ENCODE data around the gene UPF2.
A peak's percentile ranks its signal among the peaks of the same experiment; 100 is the strongest.

The UPF2 gene

DNA sequence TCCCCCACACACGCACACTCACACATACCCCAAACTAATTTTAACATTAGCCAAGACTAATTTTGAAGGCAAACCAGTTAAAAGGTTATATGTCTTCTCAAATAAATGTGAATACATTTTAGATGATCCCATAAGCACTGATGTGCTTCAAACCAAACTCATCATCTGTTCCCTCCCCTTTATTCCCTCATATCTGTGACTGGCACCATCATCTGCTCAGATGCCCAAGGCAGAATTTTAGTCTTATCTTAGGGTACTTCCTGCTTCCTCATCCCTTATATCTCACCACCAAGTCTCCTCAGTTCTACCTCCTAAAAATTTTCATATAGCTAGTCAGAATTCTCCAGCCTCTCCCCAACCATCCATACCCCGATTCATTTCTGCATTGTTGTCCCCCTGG lies 80.4 kb downstream of the UPF2 start:
- DNase-seq (ENCODE audit: low spot score), result no peak

DNA sequence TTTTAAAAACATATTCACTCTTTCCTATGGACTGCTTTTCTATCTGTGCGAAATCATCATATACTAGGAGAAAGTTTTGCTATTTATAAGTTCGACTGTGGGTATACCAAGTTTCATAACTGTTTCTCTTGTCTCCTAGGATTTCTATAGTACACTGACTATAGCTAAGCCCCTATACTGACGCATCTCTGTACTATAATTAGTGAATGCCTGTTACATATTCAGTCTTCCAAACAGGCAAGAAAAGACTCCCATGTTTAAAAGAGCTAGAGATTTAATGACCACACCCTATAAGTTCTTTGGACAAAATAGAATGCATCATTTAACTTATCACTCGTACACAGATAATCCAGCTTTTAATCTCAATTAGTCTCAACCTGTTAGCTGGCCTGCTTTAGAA lies 80.8 kb downstream of the UPF2 start:
- DNase-seq (ENCODE audit: low spot score), result no peak

DNA sequence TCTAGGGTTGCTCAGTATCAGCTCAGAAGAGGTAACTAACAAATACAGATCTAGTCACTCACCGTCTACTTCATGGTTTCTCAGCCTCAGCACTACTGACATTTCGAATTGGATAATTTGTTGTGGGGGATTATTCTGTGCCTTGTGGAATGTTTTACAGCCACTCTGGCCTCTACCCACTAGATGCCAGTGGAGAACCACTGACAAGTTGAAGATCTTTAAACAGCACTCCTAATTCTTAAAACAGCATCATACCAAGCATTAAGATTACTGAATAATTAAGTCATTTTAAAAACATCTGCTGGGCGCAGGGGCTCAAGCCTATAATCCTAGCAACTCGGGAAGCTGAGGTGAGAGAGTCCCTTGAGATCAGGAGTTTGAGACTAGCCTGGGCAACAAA lies 82.6 kb downstream of the UPF2 start:
- no peak for DNase-seq (ENCODE audit: low spot score)

DNA sequence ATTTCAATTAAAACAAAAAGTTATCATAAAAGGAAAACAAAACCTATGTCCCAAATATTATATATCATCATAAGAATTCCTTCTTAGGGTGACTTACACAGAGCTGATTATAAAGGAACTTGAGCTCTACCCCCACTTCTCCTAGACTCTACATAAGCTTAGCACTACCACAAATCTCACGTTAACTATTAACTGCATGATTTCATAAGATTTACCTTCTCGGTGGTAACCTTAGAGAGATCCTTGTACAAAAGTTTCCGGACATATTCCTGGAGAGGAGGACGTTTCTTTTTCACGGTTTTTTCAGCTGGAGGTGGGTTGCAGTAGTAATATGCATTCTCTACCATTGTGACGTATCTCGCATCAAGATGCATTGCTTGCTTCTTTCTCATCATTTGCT lies 83.7 kb downstream of the UPF2 start:
- DNase-seq (ENCODE audit: low spot score), result no peak

DNA sequence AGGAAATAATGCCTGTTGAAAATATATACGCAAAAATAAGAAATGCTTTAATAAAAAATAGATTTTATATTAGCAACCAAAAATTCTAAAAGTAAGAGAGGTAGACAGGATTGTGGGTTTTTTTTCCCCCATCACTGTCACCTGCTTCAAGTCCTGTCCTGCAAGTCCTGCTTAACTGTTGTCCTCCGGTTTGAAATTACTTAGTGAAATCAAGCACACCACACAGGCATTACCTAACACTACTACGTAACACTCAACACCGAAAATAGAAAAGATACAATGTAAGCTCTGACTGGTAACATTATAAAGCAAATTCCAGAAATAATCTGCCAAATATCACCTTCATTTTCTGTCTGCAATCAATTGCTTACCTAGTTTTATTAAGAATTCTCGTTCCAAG lies 90.9 kb downstream of the UPF2 start:
- no peak for DNase-seq (ENCODE audit: low spot score)

DNA sequence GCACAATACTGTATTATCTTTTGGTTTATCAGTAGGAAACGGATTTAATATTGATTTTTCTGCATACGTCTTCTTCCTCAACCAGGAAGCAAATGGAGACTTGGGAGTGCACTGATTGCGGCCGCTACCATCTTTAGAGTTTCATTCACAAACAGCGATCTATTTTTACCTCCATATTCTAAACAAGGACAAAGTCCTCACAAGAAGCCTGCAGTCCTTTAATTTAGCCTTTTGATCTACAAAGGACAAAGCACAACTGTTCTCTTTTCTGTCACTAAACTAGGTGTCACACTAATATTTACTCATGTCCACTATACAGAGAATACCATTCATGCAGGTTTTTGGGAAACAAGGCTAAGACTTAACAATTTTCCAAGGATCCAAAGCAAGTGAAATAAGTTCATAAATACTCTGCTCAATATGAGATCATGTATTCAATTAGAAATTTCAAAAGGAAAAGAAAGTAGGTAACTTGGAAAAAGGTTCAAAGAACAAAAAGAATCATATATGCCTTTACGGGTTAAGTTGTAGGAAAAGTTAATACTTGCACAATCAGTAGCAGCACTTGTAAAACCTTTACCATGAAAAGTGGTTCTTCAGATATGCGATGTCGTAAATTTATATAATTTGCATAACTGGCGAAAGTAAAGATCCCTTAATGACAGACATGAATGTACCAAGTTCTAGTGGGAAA lies 92.1 kb downstream of the UPF2 start:
- DNase-seq (ENCODE audit: low spot score), result no peak

DNA sequence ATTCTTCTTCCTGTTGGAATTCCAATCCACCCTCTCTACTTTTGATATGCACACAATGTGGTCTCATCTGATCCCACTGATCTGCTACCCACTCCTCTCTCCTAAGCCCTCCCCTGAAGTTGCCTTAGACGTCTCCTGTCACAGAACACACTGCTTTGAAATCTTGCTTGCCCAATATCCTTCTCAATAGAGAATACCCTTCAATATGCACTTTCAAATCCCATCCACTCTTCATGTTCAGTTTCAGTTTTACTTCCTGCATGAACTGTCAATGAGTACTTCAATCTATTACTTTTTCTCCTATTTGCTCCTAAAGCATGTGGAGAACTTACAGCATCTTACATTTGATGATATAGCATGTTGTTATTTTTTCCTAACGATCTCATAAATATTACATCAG lies 93.5 kb downstream of the UPF2 start:
- DNase-seq (ENCODE audit: low spot score), result no peak

DNA sequence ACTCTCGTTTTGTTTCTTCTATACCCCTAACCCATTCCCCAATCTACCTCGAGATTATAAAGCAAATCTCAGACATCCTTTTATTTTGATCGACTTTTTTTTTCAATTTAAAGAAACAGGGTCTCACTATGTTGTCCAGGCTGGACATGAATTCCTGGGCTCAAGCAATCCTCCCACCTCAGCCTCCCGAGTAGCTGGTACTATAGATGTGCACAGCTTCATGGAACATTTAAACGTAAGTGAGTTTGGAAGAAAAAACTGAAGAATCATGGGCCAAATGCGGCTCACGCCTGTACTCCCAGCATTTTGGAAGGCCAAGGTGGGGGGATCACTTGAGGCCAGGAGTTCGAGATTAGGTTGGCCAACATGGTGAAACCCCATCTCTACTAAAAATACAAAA lies 96.0 kb downstream of the UPF2 start:
- DNase-seq (ENCODE audit: low spot score), result no peak

DNA sequence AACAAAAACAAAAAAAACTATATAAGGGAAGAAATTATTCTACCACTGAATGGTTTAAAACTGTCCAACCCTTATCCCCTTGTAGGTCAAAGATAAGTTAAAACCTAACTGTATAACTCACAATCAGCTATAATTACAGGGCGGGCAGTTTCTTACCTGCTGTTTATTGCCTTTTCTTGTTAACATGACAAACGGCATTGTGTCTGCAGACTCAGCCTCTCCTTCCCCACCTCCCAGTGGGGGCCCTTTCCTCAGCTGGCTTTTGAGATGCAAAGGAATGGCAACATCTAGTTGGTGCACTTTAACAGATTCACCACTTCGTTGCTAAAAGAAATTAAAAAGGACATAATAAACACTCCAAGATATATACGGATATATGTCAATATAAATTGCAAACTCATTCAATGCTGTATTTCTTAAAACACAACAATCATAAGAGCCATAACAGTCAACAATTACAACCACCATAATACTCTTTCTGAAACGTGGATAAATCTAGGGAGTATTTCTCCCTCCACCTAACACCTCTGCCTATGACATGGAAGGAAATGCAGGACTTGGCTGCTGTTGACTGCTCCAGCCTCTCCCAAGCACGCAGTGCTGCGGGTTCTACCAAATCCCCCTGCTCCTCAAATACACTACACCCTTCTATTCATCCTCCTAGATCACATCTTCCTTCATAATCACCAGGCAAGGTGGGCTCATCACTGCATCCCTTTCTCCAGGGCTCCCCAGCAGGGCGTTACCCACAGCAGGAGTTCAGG lies 106.0 kb downstream of the UPF2 start:
- no peak for DNase-seq (ENCODE audit: low spot score)

DNA sequence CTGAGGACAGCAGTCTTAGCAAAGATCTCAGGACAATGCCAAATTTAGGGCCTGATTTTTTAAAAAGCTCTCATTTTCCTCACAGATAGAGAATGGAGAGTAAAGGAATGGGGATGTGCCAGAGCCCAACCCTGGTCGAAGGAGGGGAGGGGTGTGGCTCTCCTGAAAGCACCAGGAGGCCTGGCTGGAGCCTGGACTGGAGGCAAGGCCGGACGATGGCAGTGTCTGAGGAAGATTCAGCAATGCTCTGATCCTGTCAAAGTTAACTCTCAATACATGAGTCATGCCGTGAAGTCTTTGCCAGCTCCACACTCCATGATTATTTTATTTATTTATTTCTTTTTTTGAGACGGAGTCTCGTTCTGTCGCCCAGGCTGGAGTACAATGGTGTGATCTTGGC lies 108.3 kb downstream of the UPF2 start:
- DNase-seq (ENCODE audit: low spot score), result no peak

DNA sequence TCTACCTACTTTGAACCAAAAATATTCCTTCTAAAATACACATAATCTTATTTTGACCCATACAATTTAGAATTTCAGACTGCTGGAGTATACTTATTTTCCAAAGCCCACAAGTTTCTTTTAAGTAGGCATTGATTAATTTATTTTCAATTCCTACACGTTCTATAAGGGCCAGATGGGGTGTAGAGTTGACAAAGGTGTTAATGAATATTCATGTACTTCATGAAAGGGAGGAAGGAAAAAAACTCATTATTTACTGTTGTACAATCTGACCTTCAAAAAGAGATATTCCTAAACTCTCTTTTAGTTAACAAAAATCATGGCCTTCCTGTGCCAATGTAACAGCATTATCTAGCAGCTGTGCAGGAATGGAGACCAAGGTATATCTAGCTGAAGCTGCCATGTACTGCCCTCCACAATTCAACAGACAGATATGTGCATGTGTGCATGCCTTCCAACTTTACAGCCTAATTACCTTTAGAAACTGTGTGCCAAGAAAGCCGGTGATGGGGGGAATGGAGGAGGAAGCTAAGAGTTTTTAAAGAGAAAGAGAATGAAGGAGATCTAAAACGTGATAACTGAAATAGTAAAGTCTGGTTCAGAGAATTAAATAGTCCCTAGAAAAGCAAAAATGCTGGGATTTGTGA lies 108.9 kb downstream of the UPF2 start:
- DNase-seq (ENCODE audit: low spot score), result no peak

DNA sequence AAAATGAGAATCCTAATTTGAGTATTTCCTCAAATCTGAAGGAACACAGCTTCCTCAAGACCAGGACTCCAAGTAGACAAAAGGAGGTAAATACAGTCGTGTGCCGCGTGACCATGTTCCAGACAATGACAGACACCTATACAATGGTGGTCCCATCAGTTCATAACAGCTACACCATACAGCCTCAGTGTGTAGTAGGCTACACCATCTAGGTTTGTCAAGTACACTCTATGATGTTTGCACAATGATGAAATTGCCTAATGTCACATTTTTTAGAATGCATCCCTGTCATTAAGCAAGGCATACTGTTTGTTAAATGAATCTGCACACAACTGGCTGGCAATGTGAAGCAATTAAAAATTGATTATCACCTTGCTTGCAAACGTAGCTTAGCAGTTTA lies 111.6 kb downstream of the UPF2 start:
- no peak for DNase-seq (ENCODE audit: low spot score)

DNA sequence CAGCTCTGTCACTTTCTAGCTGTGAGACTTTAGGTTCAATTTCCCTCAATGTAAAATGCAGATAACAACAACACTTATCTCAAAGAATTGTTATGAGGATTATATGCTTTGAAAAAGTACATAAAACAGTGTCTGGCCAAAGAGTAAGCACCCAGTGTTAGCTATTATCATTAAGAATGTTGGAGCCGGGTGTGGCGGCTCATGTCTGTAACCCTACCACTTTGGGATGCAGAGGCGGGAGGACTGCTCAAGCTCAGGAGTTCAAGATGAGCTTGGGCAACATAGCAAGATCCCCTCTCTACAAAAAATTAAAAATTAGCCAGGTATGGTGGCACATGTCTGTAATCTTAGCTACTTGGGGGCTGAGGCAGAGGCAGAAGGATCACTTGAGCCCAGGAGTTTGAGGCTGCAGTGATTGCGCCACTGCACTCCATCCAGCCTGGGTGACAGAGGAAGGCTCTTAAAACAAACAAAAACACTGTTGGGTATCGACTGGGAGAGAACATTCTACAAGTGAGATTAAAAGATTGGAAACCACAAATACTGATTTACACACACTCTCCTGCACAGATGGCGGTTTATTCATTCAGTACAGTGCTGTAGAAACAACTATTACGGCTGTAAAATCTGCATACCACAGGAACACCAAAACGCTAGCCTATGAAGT lies 112.2 kb downstream of the UPF2 start:
- no peak for DNase-seq (ENCODE audit: low spot score)

DNA sequence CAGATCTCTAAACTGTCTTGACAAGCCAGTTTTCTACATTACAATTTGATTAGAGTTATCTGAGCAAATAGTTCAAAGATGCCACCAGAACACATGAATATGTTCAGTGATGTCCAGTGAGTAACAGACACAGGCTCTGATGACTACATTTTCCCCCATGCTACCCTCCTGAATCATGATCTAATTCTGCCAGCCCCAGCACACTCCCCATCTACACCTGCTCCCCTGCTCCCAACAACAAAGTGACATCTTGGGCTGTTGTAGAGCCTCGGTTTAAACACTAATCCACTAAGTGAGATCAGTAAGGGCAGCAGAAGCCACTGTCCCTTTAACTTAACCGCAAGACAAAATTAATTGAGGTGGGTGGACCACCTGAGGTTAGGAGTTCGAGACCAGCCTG lies 114.9 kb downstream of the UPF2 start:
- DNase-seq (ENCODE audit: low spot score), result no peak

DNA sequence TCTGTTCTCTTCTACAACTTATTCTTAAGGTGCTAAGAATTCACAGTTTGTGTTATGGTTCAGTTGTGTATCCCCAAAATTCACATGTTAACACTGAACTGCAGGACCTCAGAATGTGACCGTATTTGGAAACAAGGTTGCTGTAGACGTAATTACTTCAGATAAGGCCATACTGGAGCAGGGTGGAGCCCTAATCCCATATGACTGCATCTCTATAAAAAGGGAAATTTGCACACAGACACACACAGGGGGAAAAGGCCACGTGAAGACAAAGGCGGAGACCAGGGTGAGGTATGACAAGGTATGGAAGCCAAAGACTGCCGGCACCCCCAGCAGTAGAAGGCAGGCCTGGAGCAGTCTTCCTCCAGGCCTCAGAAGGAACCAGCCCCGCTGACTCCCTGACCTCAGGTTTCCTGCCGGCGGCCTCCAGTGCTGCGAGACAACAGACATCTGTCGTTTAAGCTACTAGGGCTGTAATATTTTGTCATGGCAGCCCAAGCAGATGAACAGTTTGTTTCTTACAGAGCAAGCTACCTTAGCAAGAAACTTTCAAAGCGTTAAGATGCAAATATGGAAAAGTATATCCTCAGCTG lies 120.7 kb downstream of the UPF2 start:
- peak; percentile 23 for DNase-seq (ENCODE audit: low spot score)

DNA sequence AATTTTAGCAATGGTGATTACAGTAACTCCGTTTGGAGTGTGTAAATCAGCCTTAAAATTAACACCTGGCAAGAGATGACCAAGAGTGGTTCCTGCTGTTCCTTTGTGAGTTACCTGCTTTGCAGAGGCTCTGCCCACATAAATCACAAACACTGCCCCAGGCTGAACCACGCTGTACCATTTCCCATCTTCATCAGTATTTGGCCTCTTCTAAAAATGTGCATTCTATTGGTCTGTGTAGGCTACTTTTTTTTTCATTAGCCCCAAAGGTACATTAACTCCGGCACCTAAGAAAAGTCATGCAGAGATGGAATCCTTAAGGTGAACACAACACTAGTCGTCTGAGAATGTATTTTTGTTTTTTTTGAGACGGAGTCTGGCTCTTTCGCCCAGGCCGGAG lies 123.3 kb downstream of the UPF2 start:
- no peak for DNase-seq (ENCODE audit: low spot score)

DNA sequence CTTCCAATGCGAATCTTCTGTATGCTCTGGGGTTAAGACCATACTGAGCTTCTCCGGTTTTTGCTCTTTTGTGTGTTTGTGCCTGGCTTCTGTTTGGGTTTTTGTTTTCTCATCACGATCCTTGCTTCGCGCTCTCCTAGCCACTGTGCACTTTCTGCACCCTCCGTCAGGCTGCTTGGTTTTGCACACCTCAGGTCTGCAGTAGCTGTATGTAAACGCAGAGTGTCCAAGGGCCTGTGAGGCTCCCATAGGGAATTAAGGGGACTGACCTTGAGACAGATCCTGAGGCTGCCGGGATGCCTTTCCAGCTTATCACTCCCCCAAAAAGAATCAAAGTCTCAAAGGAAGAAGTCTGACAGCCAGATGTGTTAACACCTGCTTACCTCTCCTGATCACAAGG lies 124.2 kb downstream of the UPF2 start:
- DNase-seq (ENCODE audit: low spot score), result no peak

DNA sequence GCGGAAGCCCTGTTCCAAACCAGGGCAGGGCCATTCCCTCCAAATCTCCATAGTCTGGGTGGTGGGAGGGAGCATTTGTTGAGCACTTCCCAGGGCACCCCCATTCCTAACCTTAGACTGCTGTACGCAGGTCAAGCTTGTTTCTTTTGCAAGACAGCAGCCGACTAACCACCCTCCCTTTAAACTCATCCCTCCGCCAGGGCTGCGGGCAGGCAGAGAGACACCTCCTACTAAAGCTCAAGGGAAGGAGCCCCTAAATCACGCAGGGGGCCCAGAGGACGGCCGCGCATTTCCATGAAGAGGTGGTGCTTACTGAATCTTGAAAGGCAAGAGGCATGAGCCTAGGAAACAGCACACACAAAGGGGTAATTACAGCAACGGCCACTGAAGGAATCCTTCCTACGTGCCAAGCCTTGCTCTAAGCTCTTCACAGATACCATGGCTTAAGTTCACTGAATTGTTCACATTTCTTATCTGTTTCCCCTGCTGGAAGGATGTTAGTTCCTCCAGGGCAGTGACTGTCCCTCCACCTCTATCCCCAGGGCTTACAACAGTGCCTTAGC lies 129.4 kb downstream of the UPF2 start:
- no peak for DNase-seq (ENCODE audit: low spot score)

DNA sequence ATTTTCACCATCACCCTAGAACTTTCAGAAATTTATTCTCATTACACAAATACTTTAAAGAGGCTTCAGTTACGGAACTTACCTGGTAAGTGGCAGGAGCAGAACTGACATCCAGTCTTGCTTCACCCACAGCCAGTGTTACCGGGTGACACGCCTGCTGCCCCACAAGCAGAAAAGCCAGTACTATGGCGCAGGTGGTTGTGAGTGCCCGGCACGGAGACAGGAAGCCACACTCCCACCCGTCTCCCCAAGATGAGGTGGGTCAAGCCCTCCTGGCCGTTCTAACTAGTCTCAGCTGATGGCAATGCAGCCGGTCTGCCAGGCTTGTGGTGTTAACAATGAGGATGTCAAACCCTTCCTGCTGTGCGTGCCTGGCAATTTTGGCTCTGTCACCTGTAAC lies 132.5 kb downstream of the UPF2 start:
- no peak for DNase-seq (ENCODE audit: low spot score)

DNA sequence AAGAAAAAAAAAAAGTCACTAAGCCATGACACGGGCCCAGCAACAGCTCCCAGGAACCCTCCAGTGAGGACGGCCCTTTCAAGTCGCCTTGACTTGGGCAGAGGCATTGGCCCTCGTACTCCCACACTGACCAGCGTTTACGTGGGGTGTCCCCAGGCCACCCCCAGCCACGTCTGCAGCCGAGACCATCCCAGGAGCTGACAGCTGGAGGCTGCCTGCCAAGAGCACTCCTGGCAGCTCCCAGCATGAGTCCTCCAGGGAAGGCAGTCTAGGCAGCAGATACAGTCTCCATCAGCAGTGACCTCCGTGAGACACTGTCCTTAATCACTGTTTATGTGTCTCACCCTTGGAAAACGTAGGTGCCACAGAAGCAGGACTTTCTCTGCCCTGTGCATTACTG lies 133.0 kb downstream of the UPF2 start:
- no peak for DNase-seq (ENCODE audit: low spot score)

DNA sequence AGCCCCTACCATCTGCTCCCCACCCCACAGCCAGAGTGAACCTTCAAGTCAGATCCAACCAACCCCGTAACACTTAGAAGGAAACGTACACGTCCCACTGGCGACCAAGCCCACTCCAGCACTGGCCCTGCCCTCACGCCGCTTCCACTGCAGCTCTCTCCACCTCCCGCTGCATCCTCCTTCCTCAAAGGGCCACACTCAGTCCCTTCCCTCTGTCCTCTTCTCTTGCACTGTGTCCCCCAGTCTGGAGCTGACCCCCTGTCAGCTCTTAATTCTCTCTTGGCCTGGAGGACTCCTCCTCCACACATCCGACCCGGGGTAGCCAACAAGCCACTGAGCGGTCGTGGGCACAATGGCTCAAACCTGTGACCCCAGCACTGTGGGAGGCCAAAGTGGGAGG lies 133.6 kb downstream of the UPF2 start:
- no peak for DNase-seq (ENCODE audit: low spot score)

DNA sequence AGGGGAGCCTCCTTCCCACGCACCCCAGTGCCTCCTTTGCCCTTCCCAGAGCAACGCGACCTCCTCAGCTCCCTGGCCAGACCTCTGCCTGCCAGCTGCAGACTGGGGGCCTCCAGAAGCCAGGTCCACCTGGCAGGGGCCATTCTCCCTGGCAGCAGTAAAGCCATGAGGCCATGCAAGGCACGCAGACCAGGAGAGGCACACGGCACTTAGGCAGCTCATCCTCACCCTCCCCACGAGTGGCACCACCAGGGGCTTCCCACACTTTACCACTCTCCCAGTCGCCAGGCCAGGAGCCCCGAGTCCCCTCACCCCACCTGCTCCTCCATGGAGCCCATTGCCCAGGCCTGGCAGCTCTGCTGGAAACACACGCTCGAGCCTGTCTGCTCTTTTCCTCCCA lies 134.1 kb downstream of the UPF2 start:
- no peak for DNase-seq (ENCODE audit: low spot score)
